GM19238 (cell line): ENCODE data around the gene PNMA3.
"Not testable (repeated sequence)": the region's sequence is repeated elsewhere in the genome, so short reads cannot be mapped to it uniquely, and the experiment has no call there.

Experiments
- DNase-seq: peaks from one replicate; pipeline ENCODE4 v3.0.0; 2011; ENCODE audit warnings: low spot score; ENCODE audit not compliant: insufficient read length

PNMA3 gene

GRCh38 chrX:153073331-153073730 lies 17.1 kb downstream of the PNMA3 start:
- not testable (repeated sequence) for DNase-seq

GRCh38 chrX:153074262-153074899 lies 18.1 kb downstream of the PNMA3 start:
- DNase-seq = no peak

- no peak for DNase-seq
Measured at GRCh38 chrX:153074935-153075334, 18.7 kb downstream of the PNMA3 start.

GRCh38 chrX:153075366-153075765 lies 19.1 kb downstream of the PNMA3 start:
- DNase-seq = no peak

GRCh38 chrX:153077437-153078135 lies 21.3 kb downstream of the PNMA3 start:
- DNase-seq = not testable (repeated sequence)

- DNase-seq = not testable (repeated sequence)
Measured at GRCh38 chrX:153083238-153083923, 27.1 kb downstream of the PNMA3 start.

GRCh38 chrX:153102418-153102817 lies 46.1 kb downstream of the PNMA3 start:
- no peak for DNase-seq

- not testable (repeated sequence) for DNase-seq
Measured at GRCh38 chrX:153104959-153105358, 48.7 kb downstream of the PNMA3 start.

- not testable (repeated sequence) for DNase-seq
Measured at GRCh38 chrX:153106092-153106801, 50.0 kb downstream of the PNMA3 start.
